B cell (primary cell): ENCODE data around the gene BRI3.
A peak's percentile ranks its signal among the peaks of the same experiment; 100 is the strongest.

Experiments
- CTCF ChIP-seq: fragments of 200-600 bp; IDR thresholded peaks from one replicate; pipeline ENCODE4 v1.8.0; 2022; ENCODE audit warnings: antibody characterized with exemption, mild to moderate bottlenecking
- EZH2 ChIP-seq: IDR thresholded peaks from 2 replicates; pipeline ENCODE4 v1.6.1; 2012; ENCODE audit warnings: borderline replicate concordance, low read depth, mild to moderate bottlenecking, moderate library complexity, low read length; ENCODE audit not compliant: insufficient read depth, poor library complexity, severe bottlenecking

DNA sequence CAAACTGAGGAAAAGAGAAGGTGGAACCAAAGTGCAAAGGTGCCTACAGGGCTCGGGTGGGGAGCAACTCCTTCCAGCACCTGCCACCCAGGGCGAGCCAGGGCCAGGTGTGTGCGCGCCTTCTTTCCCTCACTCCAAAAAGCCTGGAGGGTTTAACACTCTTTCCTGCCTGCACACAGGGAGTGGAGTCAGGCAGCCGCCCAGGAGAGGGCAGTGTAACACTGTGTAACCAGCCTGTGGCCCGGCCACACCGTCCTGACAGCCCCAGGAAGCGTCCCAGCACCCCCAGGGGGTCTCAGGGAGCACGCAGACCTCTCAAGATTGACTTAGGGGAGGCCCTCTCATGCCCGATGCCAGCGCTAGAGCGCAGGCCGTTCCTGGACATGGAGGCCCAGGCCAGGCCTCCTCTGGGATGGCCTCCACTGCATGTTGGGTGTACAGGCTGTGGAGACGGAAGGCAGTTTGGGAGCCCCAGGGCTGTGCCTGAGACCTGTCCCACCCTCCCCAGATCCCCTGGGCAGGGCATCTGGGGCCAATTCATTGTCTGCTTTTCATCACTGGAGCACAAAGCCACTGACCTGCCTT, 13.4 kb downstream of the BRI3 start:
- TF ChIP-seq EZH2 (no peak), CTCF (peak; percentile 76)
